Naive thymus-derived CD4-positive, alpha-beta T cell (primary cell): ENCODE measurements around the gene SVBP. TPM values are rescaled to one million over a fixed set of nuclear protein-coding genes. Genes with fewer than 3 reads are reported as not detected.
A peak's percentile ranks its signal among the peaks of the same experiment; 100 is the strongest.

Source experiments
- ATAC-seq: fragments of 150-1000 bp; cut with Tn5 transposase; 2 replicates; pipeline ENCODE4 v1.10.0; 2021; ENCODE audit warnings: mild to moderate bottlenecking, moderate library complexity
- CTCF ChIA-PET: fragments of 350-600 bp; sonication (Branson Sonifier 250); formaldehyde crosslinking; loops from one replicate; lab custom pipeline; 2021; ENCODE audit warnings: antibody characterized with exemption; lab: Charles Lee
- POLR2A ChIA-PET: fragments of 350-600 bp; sonication (Branson Sonifier 250); formaldehyde crosslinking; loops from one replicate; lab custom pipeline; 2021; ENCODE audit warnings: antibody characterized with exemption, inconsistent platforms; lab: Charles Lee
- DNase-seq, 9 donors: peaks; one replicate each; pipeline versions ENCODE4 v3.0.0 to v3.0.0-alpha.2; 2020 to 2022; ENCODE audit warnings: mixed read lengths in 1 of 9
- H3K27ac ChIP-seq: one replicate; pipeline ENCODE4 v1.7.0; 2013; ENCODE audit warnings: mild to moderate bottlenecking, low read depth, low read length, moderate library complexity
- H3K27me3 ChIP-seq, 2 donors: one replicate each; pipeline ENCODE4 v1.7.0; 2013; ENCODE audit warnings: low read length in 2 of 2, mild to moderate bottlenecking in 2 of 2, moderate library complexity in 2 of 2; ENCODE audit not compliant: control insufficient read depth in 2 of 2, insufficient read depth in 2 of 2
- H3K36me3 ChIP-seq, 3 experiments: 1 replicate in 2 of 3; 2 replicates in 1 of 3; pipeline ENCODE4 v1.7.0; 2013; ENCODE audit warnings: low read length in 3 of 3, mild to moderate bottlenecking in 3 of 3, moderate library complexity in 1 of 3; ENCODE audit not compliant: insufficient read depth in 3 of 3, control insufficient read depth in 2 of 3
- H3K4me1 ChIP-seq, 2 donors: one replicate each; pipeline ENCODE4 v1.7.0; 2013; ENCODE audit warnings: low read length in 2 of 2, mild to moderate bottlenecking in 2 of 2, moderate library complexity in 1 of 2; ENCODE audit not compliant: control insufficient read depth in 2 of 2, insufficient read depth in 2 of 2
- H3K4me3 ChIP-seq: 2 replicates; pipeline ENCODE4 v1.7.0; 2013; ENCODE audit warnings: mild to moderate bottlenecking, low read length
- H3K9me3 ChIP-seq, 3 experiments: 1 replicate in 2 of 3; 2 replicates in 1 of 3; pipeline ENCODE4 v1.7.0; 2013; ENCODE audit warnings: low read length in 3 of 3; ENCODE audit not compliant: control insufficient read depth in 2 of 3
- H3K27ac Mint-ChIP-seq, 9 donors: one replicate each; pipeline ENCODE4 v1.8.0; 2020 to 2022; ENCODE audit warnings: mixed read lengths in 9 of 9, mild to moderate bottlenecking in 8 of 9, moderate library complexity in 5 of 9, inconsistent platforms in 2 of 9
- H3K27me3 Mint-ChIP-seq, 5 donors: one replicate each; pipeline ENCODE4 v1.8.0; 2021 to 2022; ENCODE audit warnings: mixed read lengths in 5 of 5, mild to moderate bottlenecking in 1 of 5
- H3K36me3 Mint-ChIP-seq, 5 donors: one replicate each; pipeline ENCODE4 v1.8.0; 2020 to 2022; ENCODE audit warnings: mixed read lengths in 5 of 5, mild to moderate bottlenecking in 3 of 5, inconsistent platforms in 1 of 5
- H3K4me1 Mint-ChIP-seq, 7 donors: one replicate each; pipeline ENCODE4 v1.8.0; 2020 to 2022; ENCODE audit warnings: mixed read lengths in 7 of 7, mild to moderate bottlenecking in 3 of 7, inconsistent platforms in 1 of 7
- H3K4me3 Mint-ChIP-seq, 10 donors: one replicate each; pipeline ENCODE4 v1.8.0; 2020 to 2022; ENCODE audit warnings: mild to moderate bottlenecking in 10 of 10, mixed read lengths in 10 of 10, moderate library complexity in 6 of 10, inconsistent platforms in 2 of 10
- H3K9me3 Mint-ChIP-seq, 11 donors: one replicate each; pipeline ENCODE4 v1.8.0; 2020 to 2022; ENCODE audit warnings: mixed read lengths in 11 of 11, mild to moderate bottlenecking in 4 of 11, inconsistent platforms in 1 of 11, moderate library complexity in 1 of 11
- intact Hi-C, 2 donors: fragments of 100-400 bp; cut with micrococcal nuclease; formaldehyde crosslinking; loops; one replicate each; pipeline ENCODE4 v1.15.1; 2023
- polyA plus RNA-seq, 2 donors: library from polyadenylated mRNA; unstranded; fragments of 300-500 nt; fragmentation: Illumina TruSeq; gene quantifications; one replicate each; pipeline ENCODE4 v1.2.3, GENCODE V29; 2021
- total RNA-seq, 6 experiments: library from RNA in 5 of 6; stranded (reverse) in 5 of 6; gene quantifications; 1 replicate in 5 of 6; 2 replicates in 1 of 6; pipeline ENCODE4 v1.2.3 and lab custom pipeline; 2021 to 2026

SVBP gene
- total and polyA plus RNA-seq, 7 experiments from 2014 or later, result 12.7 to 47.2 (median 19.7) TPM

DNA sequence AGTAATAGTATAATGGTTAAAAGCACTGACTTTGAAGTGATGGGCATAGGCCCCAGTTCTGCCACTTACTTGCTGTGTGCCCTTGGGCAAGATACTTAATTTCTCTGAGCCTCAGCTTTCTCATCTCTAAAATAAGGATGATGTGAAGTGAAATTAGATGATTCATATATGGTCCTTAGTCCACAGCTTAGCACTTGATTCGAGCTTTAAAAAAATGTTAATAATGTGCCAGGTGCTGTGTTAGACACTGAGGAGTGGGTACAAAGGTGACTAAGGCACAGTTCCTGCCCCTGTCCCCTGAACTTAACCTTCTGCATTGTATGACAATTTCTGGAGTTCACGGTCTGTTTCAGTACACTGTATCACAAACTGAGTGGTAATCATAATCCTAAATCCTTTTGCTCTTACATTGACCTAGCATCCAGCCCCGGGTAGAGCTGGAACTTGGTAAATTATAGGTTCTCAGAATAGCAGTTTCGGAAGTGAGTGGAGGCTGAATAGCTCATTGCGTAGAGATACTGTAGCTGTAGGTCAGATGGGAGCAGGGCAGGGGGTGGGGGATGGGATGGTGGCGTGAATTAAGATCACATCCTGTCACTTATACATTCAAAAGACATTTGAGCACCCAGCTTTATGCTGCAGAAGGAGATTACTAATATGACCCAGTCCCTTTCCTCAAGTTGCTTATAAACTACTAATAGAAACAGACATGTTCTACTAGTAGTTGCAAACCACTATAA lies 30.7 kb upstream of the SVBP start:
- no peaks in the 10 kb centered on the region for H3K27me3 ChIP-seq
- Mint-ChIP-seq H3K27ac (peak overlapping the region; percentile 56 to 95 (median 83)), H3K36me3 (peaks cover 13 to 45% (median 37%) of the 10 kb centered on the region in 5 donors), H3K4me3 (peak overlapping the region; percentile 84 to 100 (median 96)), H3K9me3 (peaks cover 0 to 29% (median 8%) of the 10 kb centered on the region in 11 donors), H3K27me3 (no peaks in the 10 kb centered on the region), H3K4me1 (peaks cover 19 to 38% (median 34%) of the 10 kb centered on the region in 7 donors)
- ChIA-PET CTCF (interaction anchor here (0.6 to 2.1 kb wide), 4 partner anchors 24 to 226 kb away, joined by 3 to 6 read pairs (median 4); no protein-coding TSS in a partner anchor), POLR2A (interaction anchor here (4.1 to 4.9 kb wide), 2 partner anchors 31 to 81 kb away, joined by 32 to 37 read pairs; partner anchors contain the start of genes C1orf50, ERMAP, P3H1 and SVBP)
- intact Hi-C loops, result loop anchor here (2.0 to 10.0 kb wide), 5 partner anchors 386 to 1127 kb away; partner anchors contain the start of genes ATP6V0B (in 1 of the 2), B4GALT2 (in 1 of the 2), CCDC30 (in 1 of the 2) and DPH2 (in 1 of the 2)
- H3K9me3 ChIP-seq, result peaks cover 0 to 12% (median 0%) of the 10 kb centered on the region in 3 experiments
- H3K4me1 ChIP-seq, result peaks cover 11 to 22% of the 10 kb centered on the region in 2 donors
- ATAC-seq, result no peak
- peak overlapping the region; percentile 97 for H3K4me3 ChIP-seq
- peak overlapping the region; percentile 24 for H3K27ac ChIP-seq
- DNase-seq, result no peak
- peaks cover 0 to 26% (median 0%) of the 10 kb centered on the region in 3 experiments for H3K36me3 ChIP-seq

DNA sequence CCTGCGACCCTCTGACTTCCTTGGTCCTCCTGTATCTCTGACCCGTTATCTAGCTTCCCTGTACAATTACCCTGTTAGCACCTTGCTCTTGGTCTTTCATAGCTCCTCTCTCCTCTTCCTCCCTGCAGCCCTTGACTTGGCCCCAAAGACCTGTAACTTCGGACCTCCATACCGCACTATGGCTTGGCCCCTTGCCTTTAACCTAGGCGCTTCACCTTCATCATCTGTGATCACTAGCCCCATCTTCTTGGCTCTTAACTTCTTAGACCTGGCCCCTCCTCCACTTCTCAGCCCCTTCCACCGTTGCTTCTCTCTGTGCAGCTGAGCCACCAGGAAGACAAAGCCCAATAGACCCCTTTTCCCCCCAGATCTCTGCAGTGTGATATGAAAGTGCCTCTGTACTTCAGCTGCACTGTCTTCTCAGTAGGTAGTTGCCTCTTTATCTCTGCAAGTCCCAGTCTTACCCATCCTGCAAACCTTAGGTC lies 30.0 kb upstream of the SVBP start:
- peaks cover 13 to 46% (median 32%) of the 10 kb centered on the region in 5 donors for H3K36me3 Mint-ChIP-seq
- peaks cover 0 to 12% (median 0%) of the 10 kb centered on the region in 3 experiments for H3K9me3 ChIP-seq
- peaks cover 19 to 38% (median 31%) of the 10 kb centered on the region in 7 donors for H3K4me1 Mint-ChIP-seq
- H3K36me3 ChIP-seq, result peaks cover 0 to 26% (median 0%) of the 10 kb centered on the region in 3 experiments
- H3K4me3 Mint-ChIP-seq, result peak overlapping the region; percentile 84 to 100 (median 96)
- H3K27ac Mint-ChIP-seq, result peak overlapping the region; percentile 56 to 95 (median 83)
- peaks cover 0 to 22% (median 6%) of the 10 kb centered on the region in 11 donors for H3K9me3 Mint-ChIP-seq
- peaks cover 11 to 22% of the 10 kb centered on the region in 2 donors for H3K4me1 ChIP-seq
- peak overlapping the region; percentile 97 for H3K4me3 ChIP-seq
- ATAC-seq (no peak), DNase-seq (peak in 4 of 9 donors; percentile 2 to 10 (median 5))
- H3K27ac ChIP-seq, result peak overlapping the region; percentile 72
- intact Hi-C loops, result loop anchor here (2.0 to 10.0 kb wide), 5 partner anchors 385 to 1128 kb away; partner anchors contain the start of genes ATP6V0B (in 1 of the 2), B4GALT2 (in 1 of the 2), CCDC30 (in 1 of the 2) and DPH2 (in 1 of the 2)
- ChIA-PET POLR2A (interaction anchor here (1.1 to 4.9 kb wide), 6 partner anchors 22 to 80 kb away, joined by 3 to 37 read pairs (median 6); partner anchors contain the start of genes C1orf50, ERMAP, P3H1 and SVBP), CTCF (interaction anchor here (1.2 to 2.1 kb wide), 3 partner anchors 15 to 228 kb away, joined by 3 to 6 read pairs (median 3); no protein-coding TSS in a partner anchor)
- H3K27me3 ChIP-seq, result no peaks in the 10 kb centered on the region
- no peaks in the 10 kb centered on the region for H3K27me3 Mint-ChIP-seq

DNA sequence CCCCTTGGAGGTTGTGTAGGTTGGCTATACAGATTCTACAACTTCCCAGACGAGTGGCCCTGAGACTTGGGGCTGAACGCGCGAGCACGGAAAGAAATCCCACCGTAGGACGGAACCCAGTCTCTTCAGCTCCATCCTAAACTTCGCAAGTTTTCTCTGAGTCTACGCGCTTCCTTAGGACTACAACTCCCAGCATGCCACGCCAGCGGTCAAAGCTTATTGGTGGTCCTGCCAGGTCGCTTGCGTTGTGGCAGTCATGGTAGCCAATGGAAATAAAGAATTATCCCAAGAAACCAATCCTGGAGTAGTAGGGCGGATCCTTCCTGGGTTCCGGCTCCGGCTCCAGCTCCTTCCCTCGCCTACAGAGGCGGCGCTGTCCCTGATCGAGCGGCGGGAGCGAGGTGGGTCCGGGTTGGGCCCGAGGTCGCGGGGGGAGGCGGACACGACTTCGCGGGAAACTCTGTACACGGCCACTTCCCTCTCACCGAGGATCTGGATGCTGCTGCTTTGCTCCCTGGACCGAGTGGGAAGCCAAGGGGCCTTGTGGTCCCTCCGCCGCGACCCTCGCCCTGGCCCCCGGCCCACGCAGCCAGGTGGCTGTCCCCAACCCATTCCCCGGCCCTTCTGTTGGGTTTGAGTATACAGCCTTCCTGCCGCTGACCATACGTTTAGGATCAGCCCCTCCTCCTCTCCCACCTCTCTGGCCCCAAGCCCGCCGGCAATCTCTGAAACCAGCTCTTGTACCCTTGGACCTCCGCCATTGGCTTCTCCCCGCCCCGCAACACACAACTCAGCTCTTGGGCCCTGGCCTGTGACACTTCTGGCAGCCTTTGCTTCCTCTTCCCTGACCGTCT lies 29.3 kb upstream of the SVBP start, which contains the start of gene ZNF691:
ZNF691 (plus strand) TSS at position 357 of the 854 bp plus-strand sequence. CDS start 3,046 bp downstream, outside the sequence.
- H3K27me3 Mint-ChIP-seq, result no peaks in the 10 kb centered on the region
- Histone ChIP-seq H3K4me3 (peak within 1 kb of the TSS; percentile 97), H3K4me1 (peaks cover 11 to 22% of the 10 kb centered on the region in 2 donors), H3K36me3 (peaks cover 0 to 23% (median 0%) of the 10 kb centered on the region in 3 experiments), H3K27ac (peak within 1 kb of the TSS; percentile 72), H3K27me3 (no peaks in the 10 kb centered on the region), H3K9me3 (peaks cover 0 to 8% (median 0%) of the 10 kb centered on the region in 3 experiments)
- H3K4me1 Mint-ChIP-seq, result peaks cover 19 to 38% (median 31%) of the 10 kb centered on the region in 7 donors
- H3K4me3 Mint-ChIP-seq, result peak within 1 kb of the TSS; percentile 84 to 100 (median 96)
- H3K9me3 Mint-ChIP-seq, result peaks cover 0 to 19% (median 6%) of the 10 kb centered on the region in 11 donors
- ChIA-PET CTCF (interaction anchor here (1.2 to 2.1 kb wide), 5 partner anchors 16 to 229 kb away, joined by 3 to 6 read pairs (median 3); partner anchors contain the start of gene YBX1), POLR2A (interaction anchor here (0.7 to 4.9 kb wide), 12 partner anchors 17 to 189 kb away, joined by 3 to 37 read pairs (median 3); partner anchors contain the start of genes C1orf50, ERMAP, P3H1 and SVBP)
- H3K36me3 Mint-ChIP-seq, result peaks cover 13 to 47% (median 30%) of the 10 kb centered on the region in 5 donors
- peak within 1 kb of the TSS; percentile 71 to 95 (median 85) for H3K27ac Mint-ChIP-seq
- intact Hi-C loops, result loop anchor here (1.0 to 10.0 kb wide), 16 partner anchors 29 to 1128 kb away; partner anchors contain the start of genes C1orf50 (in 2 of the 2), CCDC30 (in 2 of the 2), CFAP57 (in 2 of the 2) and EBNA1BP2 (in 2 of the 2)
- peak; percentile 99 for ATAC-seq
- DNase-seq, result peak; percentile 51 to 91 (median 84)

DNA sequence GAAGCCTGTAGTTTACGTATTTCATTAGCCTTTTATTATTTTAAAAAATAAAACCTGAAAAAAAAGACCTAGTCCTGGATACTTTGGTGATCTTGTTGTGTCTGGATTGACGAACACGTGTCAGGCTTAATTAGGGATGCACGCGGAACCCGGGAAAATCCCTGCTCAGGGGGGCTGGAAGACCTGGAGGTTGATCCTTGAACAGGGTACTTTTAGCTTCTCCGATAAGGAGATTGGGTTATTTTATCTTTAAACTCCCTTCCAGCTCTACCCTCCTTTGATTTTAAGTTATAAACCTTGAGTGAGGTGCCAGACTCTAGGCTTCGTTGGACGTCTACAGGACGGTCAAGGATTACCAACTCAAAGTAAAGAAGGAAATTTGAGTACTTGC lies 28.7 kb upstream of the SVBP start:
- peak overlapping the region; percentile 84 to 100 (median 96) for H3K4me3 Mint-ChIP-seq
- intact Hi-C loops, result loop anchor here (1.0 to 10.0 kb wide), 16 partner anchors 29 to 1129 kb away; partner anchors contain the start of genes C1orf50 (in 2 of the 2), CCDC30 (in 2 of the 2), CFAP57 (in 2 of the 2) and EBNA1BP2 (in 2 of the 2)
- no peaks in the 10 kb centered on the region for H3K27me3 ChIP-seq
- peak overlapping the region; percentile 59 for H3K27ac ChIP-seq
- ATAC-seq (peak; percentile 0), DNase-seq (no peak)
- peaks cover 0 to 17% (median 0%) of the 10 kb centered on the region in 3 experiments for H3K36me3 ChIP-seq
- CTCF ChIA-PET, result interaction anchor here (1.2 to 2.1 kb wide), 4 partner anchors 17 to 228 kb away, joined by 3 to 6 read pairs (median 3); partner anchors contain the start of gene YBX1
- POLR2A ChIA-PET, result interaction anchor here (0.7 to 4.9 kb wide), 10 partner anchors 17 to 188 kb away, joined by 3 to 37 read pairs (median 4); partner anchors contain the start of genes C1orf50, ERMAP, P3H1 and SVBP
- H3K9me3 ChIP-seq, result peaks cover 0 to 1% (median 0%) of the 10 kb centered on the region in 3 experiments
- no peaks in the 10 kb centered on the region for H3K27me3 Mint-ChIP-seq
- H3K4me1 ChIP-seq, result peaks cover 11 to 22% of the 10 kb centered on the region in 2 donors
- H3K4me1 Mint-ChIP-seq, result peaks cover 19 to 38% (median 31%) of the 10 kb centered on the region in 7 donors
- H3K27ac Mint-ChIP-seq, result peak overlapping the region; percentile 71 to 93 (median 85)
- peak overlapping the region; percentile 97 for H3K4me3 ChIP-seq
- peaks cover 0 to 13% (median 2%) of the 10 kb centered on the region in 11 donors for H3K9me3 Mint-ChIP-seq
- peaks cover 12 to 44% (median 24%) of the 10 kb centered on the region in 5 donors for H3K36me3 Mint-ChIP-seq

DNA sequence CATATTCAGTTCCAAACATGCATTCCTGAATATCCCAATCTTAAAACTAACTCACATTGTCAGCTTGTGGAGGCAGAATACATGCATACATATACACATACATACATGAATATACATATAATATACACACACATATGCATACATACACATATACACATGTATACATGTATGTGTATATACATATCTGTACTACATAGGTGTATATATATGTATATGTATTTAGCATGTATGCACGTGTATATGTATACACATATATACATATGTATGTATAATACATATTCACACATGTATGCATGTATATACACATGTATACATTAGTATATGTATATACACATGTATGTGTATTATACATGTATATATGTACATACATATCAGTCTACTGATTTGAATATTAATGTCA lies 28.0 kb upstream of the SVBP start:
- POLR2A ChIA-PET, result interaction anchor here (0.7 to 4.9 kb wide), 3 partner anchors 29 to 1237 kb away, joined by 3 to 37 read pairs (median 32); partner anchors contain the start of genes C1orf50, ERMAP, P3H1 and SVBP
- CTCF ChIA-PET, result no interaction called here
- intact Hi-C loops, result loop anchor here (5.0 to 10.0 kb wide), 4 partner anchors 383 to 1130 kb away; partner anchors contain the start of genes ATP6V0B (in 1 of the 2), B4GALT2 (in 1 of the 2), CCDC30 (in 1 of the 2) and DPH2 (in 1 of the 2)

More for the DNA sequence above, 28.0 kb upstream of the SVBP start:
- Mint-ChIP-seq H3K4me3 (no peak overlapping the region), H3K27ac (no peak overlapping the region), H3K4me1 (peaks cover 19 to 38% (median 31%) of the 10 kb centered on the region in 7 donors), H3K36me3 (peaks cover 9 to 41% (median 18%) of the 10 kb centered on the region in 5 donors), H3K27me3 (no peaks in the 10 kb centered on the region), H3K9me3 (peaks cover 0 to 6% (median 0%) of the 10 kb centered on the region in 11 donors)
- H3K36me3 ChIP-seq, result peaks cover 0 to 13% (median 0%) of the 10 kb centered on the region in 3 experiments
- H3K27ac ChIP-seq, result no peak overlapping the region
- DNase-seq (no peak), ATAC-seq (no peak)
- no peaks in the 10 kb centered on the region for H3K27me3 ChIP-seq
- peaks cover 11 to 22% of the 10 kb centered on the region in 2 donors for H3K4me1 ChIP-seq
- no peak overlapping the region for H3K4me3 ChIP-seq
- H3K9me3 ChIP-seq, result no peaks in the 10 kb centered on the region
